COLO668 (cell line): ENCODE measurements around the gene CPSF4L.
"Not testable (repeated sequence)": the region's sequence is repeated elsewhere in the genome, so short reads cannot be mapped to it uniquely, and the experiment has no call there.

Source experiments
- DNase-seq: peaks from one replicate; lab custom pipeline; 2025; ENCODE audit not compliant: unreplicated experiment; lab: John Stamatoyannopoulos, UW

Gene CPSF4L

GRCh38 chr17:73269791-73270190, 8.1 kb upstream of the CPSF4L start:
- DNase-seq, result no peak

- DNase-seq, result no peak
Observed at GRCh38 chr17:73269329-73269615, 7.6 kb upstream of the CPSF4L start.

- no peak for DNase-seq
Observed at GRCh38 chr17:73268582-73269328, 7.1 kb upstream of the CPSF4L start.

GRCh38 chr17:73267648-73268537, 6.2 kb upstream of the CPSF4L start:
- DNase-seq, result no peak

- DNase-seq, result no peak
Observed at GRCh38 chr17:73266796-73267195, 5.1 kb upstream of the CPSF4L start.

GRCh38 chr17:73265646-73266640, 4.3 kb upstream of the CPSF4L start:
- DNase-seq, result no peak

GRCh38 chr17:73264448-73264847, 2.8 kb upstream of the CPSF4L start:
- DNase-seq, result not testable (repeated sequence)

- DNase-seq, result no peak
Observed at GRCh38 chr17:73262676-73263642, 1.3 kb upstream of the CPSF4L start.

GRCh38 chr17:73261952-73262675, 434 bp upstream of the CPSF4L start:
- peak; percentile 42 for DNase-seq

- no peak for DNase-seq
Observed at GRCh38 chr17:73257516-73257915, 4.2 kb downstream of the CPSF4L start.

- DNase-seq, result no peak
Observed at GRCh38 chr17:73256220-73256619, 5.5 kb downstream of the CPSF4L start.

- DNase-seq, result peak; percentile 37
Observed at GRCh38 chr17:73255671-73256181, 6.0 kb downstream of the CPSF4L start.

- no peak for DNase-seq
Observed at GRCh38 chr17:73251871-73252270, 9.8 kb downstream of the CPSF4L start.

- no peak for DNase-seq
Observed at GRCh38 chr17:73250851-73251640, 10.6 kb downstream of the CPSF4L start.

GRCh38 chr17:73249700-73250099, 12.0 kb downstream of the CPSF4L start:
- no peak for DNase-seq

GRCh38 chr17:73248532-73248931, 13.1 kb downstream of the CPSF4L start:
- DNase-seq, result no peak

- DNase-seq, result no peak
Observed at GRCh38 chr17:73247726-73248125, 14.0 kb downstream of the CPSF4L start.

- DNase-seq, result no peak
Observed at GRCh38 chr17:73240561-73240960, 21.1 kb downstream of the CPSF4L start.
